Fibroblast of peridontal ligament (primary cell): ENCODE results near the gene YPEL3.

Source experiments
- DNase-seq: peaks from one replicate; pipeline ENCODE4 v3.0.0-alpha.2; 2010; ENCODE audit errors: extremely low read depth

YPEL3 gene

DNA sequence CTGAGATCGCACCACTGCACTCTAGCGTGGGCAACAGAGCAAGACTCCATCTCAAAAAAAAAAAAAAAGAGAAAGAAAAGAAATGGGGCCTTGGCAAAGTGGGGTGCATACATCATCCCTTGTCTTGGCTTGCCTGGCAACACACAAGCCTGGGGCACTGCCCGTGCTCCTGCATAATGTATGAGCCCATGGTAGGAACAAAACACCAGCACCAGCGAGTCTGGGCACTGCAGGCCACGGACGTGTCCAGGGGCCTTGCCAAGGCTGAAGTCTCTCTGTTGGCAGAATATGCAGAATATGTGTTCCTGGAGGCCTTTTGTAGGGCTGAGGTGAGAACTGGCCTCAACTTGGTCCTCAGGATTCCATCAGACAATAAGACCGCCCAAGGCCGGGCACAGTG, 46.1 kb downstream of the YPEL3 start:
- no peak for DNase-seq

DNA sequence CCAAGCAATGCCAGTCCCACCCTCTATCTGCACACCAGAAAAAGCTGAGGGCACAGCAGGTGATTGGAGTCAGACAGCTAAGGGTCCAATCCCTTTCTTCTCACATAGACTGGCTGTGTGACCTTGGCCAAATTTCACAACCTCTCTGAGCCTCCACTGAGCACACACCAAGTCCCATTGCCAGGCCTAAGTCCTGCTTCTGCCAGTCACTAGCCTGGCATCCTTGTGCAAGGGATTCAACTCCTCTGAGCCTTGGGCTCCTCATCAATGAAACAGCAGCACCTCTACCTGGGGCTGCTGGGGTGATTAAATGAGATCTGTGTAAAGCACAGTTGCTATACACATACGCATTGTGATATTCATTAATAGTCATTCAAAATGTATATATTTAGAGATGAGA, 49.4 kb downstream of the YPEL3 start:
- no peak for DNase-seq

GRCh38 chr16:30046178-30046577, 49.8 kb downstream of the YPEL3 start:
- DNase-seq, result no peak
